NCI-H510A treated with DMSO at 0.1 percent for 48 hours (cell line): Measurements from ENCODE around the gene RNU7-1.
A peak's percentile ranks its signal among the peaks of the same experiment; 100 is the strongest.

Source experiments
- DNase-seq: peaks from one replicate; lab custom pipeline; 2025; lab: John Stamatoyannopoulos, UW

RNU7-1 gene

GRCh38 chr12:6917491-6918231, 26.0 kb upstream of the RNU7-1 start:
- DNase-seq = no peak

DNA sequence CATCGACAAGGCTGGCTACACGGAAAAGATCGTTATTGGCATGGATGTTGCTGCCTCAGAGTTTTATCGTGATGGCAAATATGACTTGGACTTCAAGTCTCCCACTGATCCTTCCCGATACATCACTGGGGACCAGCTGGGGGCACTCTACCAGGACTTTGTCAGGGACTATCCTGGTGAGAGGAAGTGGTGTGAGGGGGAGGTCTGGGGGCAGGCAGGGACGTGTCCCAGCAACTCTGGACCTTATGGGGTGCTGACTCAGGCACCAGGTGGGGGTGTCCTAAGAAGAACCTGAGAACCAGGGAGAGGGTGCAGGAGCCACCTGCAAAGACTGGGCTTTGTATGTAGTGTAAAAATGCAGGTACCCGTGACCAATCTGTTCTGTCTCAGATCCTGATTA, 24.0 kb upstream of the RNU7-1 start:
- DNase-seq = no peak

GRCh38 chr12:6921539-6921938, 22.1 kb upstream of the RNU7-1 start:
- no peak for DNase-seq

GRCh38 chr12:6921996-6922946, 21.3 kb upstream of the RNU7-1 start:
- DNase-seq = no peak

DNA sequence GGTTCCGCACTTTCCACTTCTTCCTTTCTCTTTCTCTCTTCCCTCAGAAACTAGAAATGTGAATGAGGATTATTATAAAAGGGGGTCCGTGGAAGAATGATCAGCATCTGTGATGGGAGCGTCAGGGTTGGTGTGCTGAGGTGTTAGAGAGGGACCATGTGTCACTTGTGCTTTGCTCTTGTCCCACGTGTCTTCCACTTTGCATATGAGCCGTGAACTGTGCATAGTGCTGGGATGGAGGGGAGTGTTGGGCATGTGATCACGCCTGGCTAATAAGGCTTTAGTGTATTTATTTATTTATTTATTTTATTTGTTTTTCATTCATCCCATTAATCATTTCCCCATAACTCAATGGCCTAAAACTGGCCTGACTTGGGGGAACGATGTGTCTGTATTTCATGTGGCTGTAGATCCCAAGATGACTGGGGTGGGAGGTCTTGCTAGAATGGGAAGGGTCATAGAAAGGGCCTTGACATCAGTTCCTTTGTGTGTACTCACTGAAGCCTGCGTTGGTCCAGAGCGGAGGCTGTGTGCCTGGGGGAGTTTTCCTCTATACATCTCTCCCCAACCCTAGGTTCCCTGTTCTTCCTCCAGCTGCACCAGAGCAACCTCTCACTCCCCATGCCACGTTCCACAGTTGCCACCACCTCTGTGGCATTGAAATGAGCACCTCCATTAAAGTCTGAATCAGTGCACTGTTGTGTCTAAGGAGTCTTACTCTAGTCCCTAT, 20.4 kb upstream of the RNU7-1 start:
- DNase-seq = no peak

DNA sequence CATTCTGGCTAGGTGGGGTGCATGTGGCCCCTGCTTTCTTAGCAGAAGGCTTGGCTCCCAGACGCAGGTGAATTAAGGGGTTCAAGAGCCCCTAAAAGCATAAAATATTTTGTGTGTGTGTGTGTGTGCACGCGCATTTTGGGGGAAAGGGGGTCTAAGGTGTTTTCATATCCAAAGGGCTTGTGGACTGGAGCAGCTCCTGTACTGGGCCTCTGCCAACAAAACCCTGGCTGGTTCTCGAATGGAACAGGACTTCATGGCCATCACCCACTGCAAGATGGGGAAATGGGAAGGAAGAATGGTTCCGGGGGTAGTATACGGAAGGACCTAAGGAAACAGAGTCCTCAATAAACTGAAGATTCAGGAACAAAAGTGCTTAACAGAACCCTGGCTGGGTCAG, 19.8 kb upstream of the RNU7-1 start:
- no peak for DNase-seq

DNA sequence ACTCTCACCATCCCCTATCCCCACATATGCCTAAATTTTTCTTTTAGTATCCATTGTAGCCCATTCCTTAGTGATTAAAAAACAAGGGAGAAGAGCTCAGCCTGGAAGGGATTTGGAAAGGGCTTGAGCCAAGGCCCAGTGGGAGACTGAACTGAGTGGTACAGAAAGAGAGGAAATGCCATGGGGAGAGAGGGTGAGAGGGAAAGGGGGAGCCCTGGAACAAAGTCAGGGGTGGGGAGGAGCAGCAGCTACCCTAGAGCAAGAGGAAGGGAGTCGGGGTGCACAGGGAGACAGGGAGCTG, 18.4 kb upstream of the RNU7-1 start:
- DNase-seq = no peak

DNA sequence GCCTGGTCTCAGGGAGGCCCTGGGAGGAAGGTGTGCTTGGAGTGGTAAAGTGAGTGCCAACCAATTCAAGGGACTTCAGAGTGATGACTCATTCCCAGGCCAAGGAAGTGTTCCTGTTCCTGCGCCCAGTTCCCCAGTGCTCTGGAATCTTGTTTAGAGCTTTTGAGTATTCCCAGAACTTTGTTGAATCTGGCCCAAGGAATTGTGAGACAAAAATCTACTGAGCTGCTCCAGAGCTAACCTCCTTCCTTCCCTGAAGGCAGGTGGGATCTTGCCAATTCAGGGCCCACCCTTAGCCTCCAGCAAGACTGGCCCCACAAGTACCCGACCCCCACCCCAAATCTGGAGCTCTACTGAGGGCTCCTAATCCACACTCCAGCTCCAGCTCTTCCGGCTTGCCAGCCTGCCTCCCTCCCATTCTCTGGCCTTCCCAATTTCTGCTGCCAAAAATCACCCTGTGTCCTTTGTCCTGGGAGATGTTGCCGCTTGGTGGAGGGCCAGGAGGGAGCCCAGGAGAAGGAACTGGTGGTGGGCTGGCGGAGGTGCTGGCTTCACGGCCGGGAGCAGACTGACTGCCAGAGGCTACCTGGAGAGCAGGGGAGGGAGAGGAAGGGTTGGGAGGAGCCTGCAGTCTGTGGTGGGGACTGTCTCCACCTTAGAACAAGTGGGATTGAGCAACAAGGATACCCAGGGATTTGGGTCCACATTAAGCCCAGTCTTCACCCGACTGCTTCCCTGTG, 17.9 kb upstream of the RNU7-1 start:
- DNase-seq = no peak

DNA sequence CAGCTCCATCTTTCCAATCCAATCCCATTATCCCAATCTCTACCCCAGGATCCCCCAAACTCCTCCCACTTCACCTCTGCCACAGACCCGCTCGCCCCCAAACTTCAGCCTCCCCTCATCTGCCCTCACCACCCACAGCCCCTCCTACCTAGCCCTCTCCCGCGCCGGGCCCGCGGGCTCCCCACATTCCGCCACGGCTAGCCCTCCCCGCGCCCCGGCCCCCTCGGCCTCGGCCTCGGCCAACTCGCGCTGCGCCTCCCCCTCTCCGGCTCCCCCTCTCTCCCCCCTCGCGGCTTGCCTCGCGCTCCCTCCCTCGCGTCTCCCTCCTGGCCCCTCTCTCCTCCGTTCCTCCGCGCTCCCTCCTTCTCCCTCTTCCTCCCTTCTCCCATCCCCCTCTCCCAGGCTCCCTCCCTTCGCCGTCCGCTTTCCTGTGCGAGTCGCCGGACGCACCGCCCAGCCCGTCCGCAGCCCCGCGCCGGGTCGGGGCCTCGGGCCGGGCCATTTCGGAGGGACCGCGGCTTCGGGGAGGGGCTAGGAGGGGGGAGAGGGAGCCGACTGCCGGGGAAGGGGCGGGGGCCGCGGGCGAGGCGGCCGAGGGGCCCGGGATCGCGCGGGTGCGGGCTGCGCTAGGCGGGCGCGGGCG, 16.1 kb upstream of the RNU7-1 start, which contains the start of gene ATN1:
Gene ATN1, plus strand, starts transcription at position 581 of the 643 bp plus-strand sequence. CDS start 6,043 bp downstream, outside the sequence.
- peak; percentile 24 for DNase-seq

GRCh38 chr12:6928022-6928702, 15.5 kb upstream of the RNU7-1 start:
- no peak for DNase-seq

DNA sequence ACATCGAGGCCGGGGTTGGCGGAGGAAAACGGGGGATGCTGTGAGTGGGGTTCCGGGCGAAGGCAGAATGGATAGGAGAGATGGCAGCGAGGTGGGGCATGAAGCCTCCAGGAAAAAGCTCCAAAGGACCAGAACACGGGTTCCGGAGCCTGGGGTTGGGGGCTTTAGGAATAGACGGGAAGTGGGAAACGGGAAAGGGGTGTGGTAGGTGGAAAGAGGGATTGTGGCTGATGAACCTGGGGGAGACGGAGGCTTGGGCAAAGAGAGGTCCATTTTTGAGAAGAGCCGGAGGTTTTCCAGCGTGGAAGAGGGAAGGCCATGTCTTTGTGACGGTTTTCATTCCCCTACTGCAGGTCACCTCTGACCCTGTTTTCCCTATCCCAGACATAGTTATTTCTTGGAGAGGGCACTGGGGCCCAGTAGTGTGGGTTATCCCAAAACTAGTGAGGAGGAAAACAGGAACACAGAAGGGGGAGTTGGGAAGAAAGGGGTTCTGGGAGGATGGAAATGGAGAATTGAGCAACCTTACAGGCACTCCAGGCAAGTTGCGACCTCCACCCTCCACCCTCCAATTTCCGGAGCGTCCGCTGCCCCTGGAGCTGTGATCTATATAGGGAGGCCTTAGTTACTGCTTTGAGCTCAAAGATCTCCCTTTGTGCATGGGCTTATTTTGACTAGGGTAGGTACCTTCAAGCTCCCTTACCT, 14.8 kb upstream of the RNU7-1 start:
- no peak for DNase-seq

DNA sequence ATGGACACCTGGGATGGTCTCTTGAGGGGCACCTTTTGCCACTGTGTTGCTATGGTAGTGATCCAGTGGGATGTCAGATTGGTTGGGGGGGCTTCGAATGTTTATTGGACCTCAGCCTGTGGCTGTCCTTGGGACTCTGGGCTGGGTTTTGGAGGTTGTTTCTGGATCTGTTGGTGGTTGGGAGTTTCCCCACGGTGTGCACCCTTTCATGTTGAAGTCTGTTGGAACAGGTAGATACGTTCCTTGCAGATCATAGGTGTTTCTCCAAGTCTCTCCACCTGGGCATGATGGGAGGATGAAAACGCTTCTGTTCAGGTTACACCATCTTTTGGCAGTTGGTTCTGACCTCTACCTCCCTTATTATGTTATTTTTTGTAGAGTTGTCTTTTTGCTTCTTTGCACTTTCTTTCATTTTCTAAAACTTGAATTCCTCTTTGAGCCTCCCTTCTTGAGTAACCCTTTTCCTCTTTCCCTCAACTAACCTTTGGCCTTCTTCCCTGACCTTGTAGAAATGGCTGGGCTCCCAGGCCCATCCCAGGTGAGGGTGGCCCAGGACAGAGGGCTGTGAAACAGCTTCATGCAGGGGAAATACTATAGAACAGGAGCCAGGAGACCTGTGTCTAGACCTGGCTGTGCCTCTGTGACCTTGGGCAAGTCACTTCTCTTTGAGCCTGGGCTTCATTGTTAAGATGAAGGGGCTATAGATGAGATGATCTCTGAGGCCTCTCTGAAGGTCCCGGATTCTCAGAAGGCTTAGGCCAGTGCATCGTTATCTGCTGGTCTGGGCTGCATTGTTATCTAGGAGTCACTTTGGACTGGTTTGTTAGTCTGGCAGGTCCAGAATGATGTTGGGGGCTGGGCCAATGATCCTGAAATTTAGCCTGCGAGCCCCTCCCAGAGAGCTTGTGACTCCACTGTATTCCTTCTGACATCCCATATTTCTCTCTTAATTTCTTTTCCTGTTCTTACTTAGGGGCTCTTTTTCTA, 13.9 kb upstream of the RNU7-1 start:
- no peak for DNase-seq

DNA sequence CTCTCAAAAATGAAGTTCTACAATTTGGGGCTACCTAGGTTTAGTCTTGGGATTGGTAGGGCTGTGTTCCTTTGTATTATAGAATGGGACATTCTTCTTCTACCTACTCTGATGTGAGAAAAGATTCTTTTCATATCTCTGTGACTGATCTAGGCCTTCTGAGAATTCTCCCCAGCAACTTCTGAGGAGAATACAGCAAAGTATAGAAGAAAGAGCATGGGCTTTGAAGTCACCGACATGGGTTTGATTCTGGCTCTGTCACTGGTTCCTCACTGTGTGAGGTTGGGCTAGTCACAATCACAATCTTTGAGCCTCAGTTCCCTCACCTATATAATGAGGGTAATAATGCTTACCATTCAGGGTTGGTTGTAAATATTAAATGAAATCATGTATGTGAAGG, 10.8 kb upstream of the RNU7-1 start:
- no peak for DNase-seq

DNA sequence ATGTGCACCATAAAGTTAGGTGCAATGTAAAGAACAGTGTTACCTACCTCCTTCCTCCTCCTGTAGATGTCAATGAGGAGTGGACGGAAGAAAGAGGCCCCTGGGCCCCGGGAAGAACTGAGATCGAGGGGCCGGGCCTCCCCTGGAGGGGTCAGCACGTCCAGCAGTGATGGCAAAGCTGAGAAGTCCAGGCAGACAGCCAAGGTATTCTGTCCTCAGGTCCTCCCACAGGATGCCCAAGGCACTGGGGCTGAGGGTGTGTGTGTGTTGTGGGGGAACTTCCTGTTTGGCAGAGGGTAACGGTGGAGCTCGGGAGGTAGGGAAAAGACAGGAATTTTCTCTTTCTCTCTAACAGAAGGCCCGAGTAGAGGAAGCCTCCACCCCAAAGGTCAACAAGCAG, 9.5 kb upstream of the RNU7-1 start:
- no peak for DNase-seq

GRCh38 chr12:6935371-6936193, 8.0 kb upstream of the RNU7-1 start:
- DNase-seq = no peak

- no peak for DNase-seq
Observed at GRCh38 chr12:6936194-6936635, 7.4 kb upstream of the RNU7-1 start.

DNA sequence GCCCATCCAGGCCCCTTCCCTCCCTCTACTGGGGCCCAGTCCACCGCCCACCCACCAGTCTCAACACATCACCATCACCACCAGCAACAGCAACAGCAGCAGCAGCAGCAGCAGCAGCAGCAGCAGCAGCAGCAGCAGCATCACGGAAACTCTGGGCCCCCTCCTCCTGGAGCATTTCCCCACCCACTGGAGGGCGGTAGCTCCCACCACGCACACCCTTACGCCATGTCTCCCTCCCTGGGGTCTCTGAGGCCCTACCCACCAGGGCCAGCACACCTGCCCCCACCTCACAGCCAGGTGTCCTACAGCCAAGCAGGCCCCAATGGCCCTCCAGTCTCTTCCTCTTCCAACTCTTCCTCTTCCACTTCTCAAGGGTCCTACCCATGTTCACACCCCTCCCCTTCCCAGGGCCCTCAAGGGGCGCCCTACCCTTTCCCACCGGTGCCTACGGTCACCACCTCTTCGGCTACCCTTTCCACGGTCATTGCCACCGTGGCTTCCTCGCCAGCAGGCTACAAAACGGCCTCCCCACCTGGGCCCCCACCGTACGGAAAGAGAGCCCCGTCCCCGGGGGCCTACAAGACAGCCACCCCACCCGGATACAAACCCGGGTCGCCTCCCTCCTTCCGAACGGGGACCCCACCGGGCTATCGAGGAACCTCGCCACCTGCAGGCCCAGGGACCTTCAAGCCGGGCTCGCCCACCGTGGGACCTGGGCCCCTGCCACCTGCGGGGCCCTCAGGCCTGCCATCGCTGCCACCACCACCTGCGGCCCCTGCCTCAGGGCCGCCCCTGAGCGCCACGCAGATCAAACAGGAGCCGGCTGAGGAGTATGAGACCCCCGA, 6.8 kb upstream of the RNU7-1 start:
- no peak for DNase-seq
